ENCODE data around the gene PAPOLA.

DNA sequence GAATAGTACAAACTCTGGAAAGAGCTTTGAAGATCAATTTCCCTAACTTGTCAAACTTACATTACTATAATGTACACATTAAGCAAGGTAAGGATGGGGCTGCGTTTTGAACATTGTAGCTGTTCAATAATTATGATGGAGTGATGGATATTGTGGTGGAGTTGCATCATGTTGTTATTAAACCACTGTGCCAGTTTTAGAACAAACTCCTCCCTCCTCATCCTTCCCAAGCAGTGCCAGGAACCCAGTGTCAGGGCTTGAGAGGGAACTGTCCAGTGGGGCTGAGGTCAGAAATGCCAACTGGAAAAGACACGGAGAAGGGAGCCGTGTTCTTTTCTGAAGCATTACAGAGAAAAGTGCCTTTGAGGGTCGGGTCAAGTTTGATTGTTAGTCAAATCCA is 31.9 kb upstream of the PAPOLA start:
- TF ChIP-seq, protein P1, sequence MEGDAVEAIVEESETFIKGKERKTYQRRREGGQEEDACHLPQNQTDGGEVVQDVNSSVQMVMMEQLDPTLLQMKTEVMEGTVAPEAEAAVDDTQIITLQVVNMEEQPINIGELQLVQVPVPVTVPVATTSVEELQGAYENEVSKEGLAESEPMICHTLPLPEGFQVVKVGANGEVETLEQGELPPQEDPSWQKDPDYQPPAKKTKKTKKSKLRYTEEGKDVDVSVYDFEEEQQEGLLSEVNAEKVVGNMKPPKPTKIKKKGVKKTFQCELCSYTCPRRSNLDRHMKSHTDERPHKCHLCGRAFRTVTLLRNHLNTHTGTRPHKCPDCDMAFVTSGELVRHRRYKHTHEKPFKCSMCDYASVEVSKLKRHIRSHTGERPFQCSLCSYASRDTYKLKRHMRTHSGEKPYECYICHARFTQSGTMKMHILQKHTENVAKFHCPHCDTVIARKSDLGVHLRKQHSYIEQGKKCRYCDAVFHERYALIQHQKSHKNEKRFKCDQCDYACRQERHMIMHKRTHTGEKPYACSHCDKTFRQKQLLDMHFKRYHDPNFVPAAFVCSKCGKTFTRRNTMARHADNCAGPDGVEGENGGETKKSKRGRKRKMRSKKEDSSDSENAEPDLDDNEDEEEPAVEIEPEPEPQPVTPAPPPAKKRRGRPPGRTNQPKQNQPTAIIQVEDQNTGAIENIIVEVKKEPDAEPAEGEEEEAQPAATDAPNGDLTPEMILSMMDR (IDR thresholded peaks at IDR 0.05): no peak
- no peak for TF ChIP-seq POLR2AphosphoS5 (IDR thresholded peaks at IDR 0.05)

Data from gastroesophageal sphincter (tissue), 3 donors.